SK-N-MC (cell line): ENCODE results near the gene TEX19.

Source experiments
- DNase-seq: peaks from one replicate; pipeline ENCODE4 v3.0.0-alpha.2; 2011; ENCODE audit warnings: low read depth, low spot score
- H3K27ac ChIP-seq: fragments of 200-600 bp; sonication (generic); 2 replicates; pipeline ENCODE4 v1.5.1; 2016; ENCODE audit warnings: mixed run types
- H3K36me3 ChIP-seq: fragments of 200-600 bp; sonication (generic); 2 replicates; pipeline ENCODE4 v1.6.1; 2017; ENCODE audit warnings: antibody characterized with exemption, low read length, mixed read lengths; ENCODE audit not compliant: insufficient read depth
- H3K4me3 ChIP-seq: fragments of 200-600 bp; sonication (generic); 2 replicates; pipeline ENCODE4 v1.5.1; 2016
- H3K9ac ChIP-seq: fragments of 200-600 bp; sonication (generic); 2 replicates; pipeline ENCODE4 v1.8.0; 2017; ENCODE audit warnings: mixed run types, mixed read lengths; ENCODE audit not compliant: insufficient read length
- H3K9me3 ChIP-seq: fragments of 200-600 bp; sonication (generic); 2 replicates; pipeline ENCODE4 v1.6.1; 2017; ENCODE audit warnings: low read depth, mild to moderate bottlenecking, antibody characterized with exemption, low read length, moderate library complexity, mixed read lengths
- EZH2 ChIP-seq: fragments of 200-600 bp; sonication (generic); IDR thresholded peaks from one replicate; pipeline ENCODE4 v1.6.1; 2017; ENCODE audit warnings: antibody characterized with exemption
- FOXP2 ChIP-seq: optimal IDR thresholded peaks from 2 replicates; pipeline ENCODE3; 2011; ENCODE audit warnings: mild to moderate bottlenecking, moderate library complexity; ENCODE audit not compliant: insufficient read depth; ENCODE audit errors: extremely low read length, control extremely low read depth
- POLR2AphosphoS5 ChIP-seq: IDR thresholded peaks from 2 replicates; pipeline ENCODE4 v1.6.1; 2012; ENCODE audit warnings: mild to moderate bottlenecking, low read depth, low read length, borderline replicate concordance

The TEX19 gene

DNA sequence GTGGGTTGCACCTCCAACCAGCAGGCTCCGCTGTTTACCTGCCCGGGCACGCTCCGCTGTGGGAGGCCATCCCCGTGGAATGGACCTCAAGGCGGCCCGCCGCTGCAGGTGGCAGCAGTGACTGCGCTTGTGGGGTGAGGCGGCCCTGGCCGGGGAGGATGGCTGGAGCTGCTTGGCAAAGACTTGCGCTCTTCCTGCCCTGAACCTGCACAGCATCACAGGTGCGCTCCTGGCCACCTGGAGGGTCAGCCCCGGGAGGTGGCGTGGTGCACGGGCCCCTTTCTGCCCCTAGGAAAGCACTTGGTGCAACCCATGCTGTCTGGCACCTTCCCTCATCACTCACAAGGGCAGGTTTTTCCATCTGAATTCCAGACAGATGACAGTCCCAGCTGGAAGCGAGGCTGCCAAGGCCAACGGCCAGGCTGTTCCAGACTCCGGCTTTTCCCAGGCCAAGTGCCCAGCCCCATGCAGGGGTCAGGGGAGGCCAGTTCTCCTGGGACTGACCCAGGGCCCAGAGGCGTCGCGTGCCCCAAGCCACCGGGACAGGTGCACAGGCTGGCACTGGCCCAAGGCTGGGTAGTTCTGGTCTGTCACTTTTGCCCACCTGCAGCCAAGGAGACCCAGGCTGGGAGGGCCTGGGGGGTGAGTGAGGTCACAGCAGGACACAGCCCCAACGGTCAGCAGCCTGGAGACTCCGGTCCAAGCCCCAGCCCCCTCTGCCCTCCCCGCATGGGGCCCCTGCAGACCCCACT lies 25.9 kb downstream of the TEX19 start:
- no peak for DNase-seq
- no peak overlapping the region for H3K9ac ChIP-seq
- H3K9me3 ChIP-seq: no peaks in the 10 kb centered on the region
- H3K27ac ChIP-seq: no peak overlapping the region
- TF ChIP-seq EZH2 (no peak), POLR2AphosphoS5 (no peak), FOXP2 (no peak)
- no peaks in the 10 kb centered on the region for H3K36me3 ChIP-seq
- H3K4me3 ChIP-seq: no peak overlapping the region

DNA sequence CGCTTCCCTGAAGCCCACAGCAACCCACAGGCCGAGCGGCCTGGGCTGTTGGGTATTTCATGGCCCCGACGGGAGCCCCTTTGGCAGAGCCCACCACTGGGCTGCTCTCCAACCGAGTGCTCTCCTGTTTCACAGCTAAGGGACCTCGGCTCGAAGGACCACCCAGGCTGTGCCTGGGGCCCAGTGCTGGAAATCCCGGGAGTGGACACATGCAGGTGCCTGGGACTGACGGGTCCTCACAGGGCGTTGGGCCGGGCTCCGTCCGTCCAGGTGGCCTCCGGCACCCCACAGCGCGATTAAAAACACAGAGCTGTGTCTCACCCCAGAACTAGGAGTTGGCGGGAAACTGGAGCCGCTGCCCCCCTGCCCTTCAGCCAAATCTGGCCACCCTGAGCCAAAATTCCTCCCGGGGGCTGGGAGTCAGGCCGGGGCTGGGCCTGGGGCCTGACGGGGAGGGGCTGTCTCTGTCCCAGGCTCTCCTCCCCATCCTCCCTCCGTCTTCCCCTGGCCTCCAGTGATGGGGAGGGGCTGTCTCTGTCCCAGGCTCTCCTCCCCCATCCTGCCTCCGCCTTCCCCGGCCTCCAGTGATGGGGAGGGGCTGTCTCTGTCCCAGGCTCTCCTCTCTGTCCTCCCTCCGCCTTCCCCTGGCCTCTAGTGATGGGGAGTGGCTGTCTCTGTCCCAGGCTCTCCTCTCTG lies 26.7 kb downstream of the TEX19 start:
- Histone ChIP-seq H3K9me3 (no peaks in the 10 kb centered on the region), H3K4me3 (no peak overlapping the region), H3K27ac (no peak overlapping the region), H3K36me3 (no peaks in the 10 kb centered on the region), H3K9ac (no peak overlapping the region)
- TF ChIP-seq FOXP2 (no peak), EZH2 (no peak), POLR2AphosphoS5 (no peak)
- DNase-seq: no peak

DNA sequence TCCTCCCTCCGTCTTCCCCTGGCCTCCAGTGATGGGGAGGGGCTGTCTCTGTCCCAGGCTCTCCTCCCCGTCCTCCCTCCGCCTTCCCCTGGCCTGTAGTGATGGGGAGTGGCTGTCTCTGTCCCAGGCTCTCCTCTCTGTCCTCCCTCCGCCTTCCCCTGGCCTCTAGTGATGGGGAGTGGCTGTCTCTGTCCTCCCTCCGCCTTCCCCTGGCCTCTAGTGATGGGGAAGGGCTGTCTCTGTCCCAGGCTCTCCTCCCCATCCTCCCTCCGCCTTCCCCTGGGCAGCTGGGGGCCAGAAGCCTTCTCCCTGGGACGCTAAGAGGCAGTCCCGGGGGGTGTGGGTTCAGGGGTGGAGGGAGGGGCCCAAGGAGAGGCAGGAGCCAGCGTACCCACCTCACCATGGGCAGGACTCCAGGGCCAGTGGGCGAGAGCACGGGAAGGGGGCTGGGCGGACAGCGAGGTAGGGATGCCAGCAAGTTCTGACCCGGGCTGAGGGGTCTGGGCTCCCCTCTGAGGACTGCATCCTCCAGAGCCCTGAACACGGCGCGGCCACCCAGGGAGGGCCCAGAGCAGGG lies 27.3 kb downstream of the TEX19 start:
- H3K9ac ChIP-seq: no peak overlapping the region
- DNase-seq: no peak
- H3K9me3 ChIP-seq: no peaks in the 10 kb centered on the region
- no peaks in the 10 kb centered on the region for H3K36me3 ChIP-seq
- H3K27ac ChIP-seq: no peak overlapping the region
- TF ChIP-seq POLR2AphosphoS5 (no peak), FOXP2 (no peak), EZH2 (no peak)
- no peak overlapping the region for H3K4me3 ChIP-seq

DNA sequence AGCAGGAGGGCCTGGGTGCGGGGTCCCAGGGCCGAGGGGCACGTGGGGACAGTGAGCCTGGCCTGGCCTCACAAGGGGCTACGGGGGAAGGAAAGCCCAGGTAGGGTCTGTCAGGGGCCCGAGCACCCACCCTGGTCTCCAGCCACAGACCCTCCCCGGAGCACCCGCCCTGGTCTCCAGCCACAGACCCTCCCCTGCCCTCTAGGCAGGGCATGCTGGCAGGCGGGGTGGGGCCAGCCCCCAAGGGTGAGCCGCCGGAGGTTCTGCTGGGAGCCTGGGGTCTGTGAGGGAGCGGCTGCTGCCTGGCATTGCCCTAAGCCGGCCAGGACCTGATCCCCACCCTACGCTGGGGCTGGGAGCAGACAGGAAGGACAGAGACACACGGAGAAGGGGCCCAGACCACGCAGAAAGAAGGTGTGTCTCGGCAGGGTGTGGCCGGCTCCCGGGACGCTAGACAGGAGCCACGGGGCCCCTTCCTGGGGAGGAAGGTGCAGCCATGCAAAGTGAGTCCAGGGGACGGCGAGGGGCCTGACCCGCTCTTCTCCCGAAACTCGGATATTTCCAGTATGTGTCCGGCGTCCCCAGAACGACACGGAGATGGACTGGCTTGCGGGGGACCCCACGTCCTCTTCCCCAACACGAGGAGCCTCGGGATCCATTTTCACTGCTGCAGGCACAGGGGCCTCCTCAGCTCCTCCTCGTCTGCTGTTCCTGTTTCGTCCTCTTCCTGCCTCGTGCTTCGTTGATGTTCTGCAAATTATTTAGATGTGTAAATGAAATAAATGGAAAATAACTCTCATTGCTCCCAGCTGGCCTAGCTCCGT lies 28.0 kb downstream of the TEX19 start:
- H3K9ac ChIP-seq: no peak overlapping the region
- no peaks in the 10 kb centered on the region for H3K9me3 ChIP-seq
- no peak overlapping the region for H3K27ac ChIP-seq
- no peak for DNase-seq
- H3K4me3 ChIP-seq: no peak overlapping the region
- no peak for TF ChIP-seq EZH2
- H3K36me3 ChIP-seq: no peaks in the 10 kb centered on the region; the same call in 1 of the 2 replicates

DNA sequence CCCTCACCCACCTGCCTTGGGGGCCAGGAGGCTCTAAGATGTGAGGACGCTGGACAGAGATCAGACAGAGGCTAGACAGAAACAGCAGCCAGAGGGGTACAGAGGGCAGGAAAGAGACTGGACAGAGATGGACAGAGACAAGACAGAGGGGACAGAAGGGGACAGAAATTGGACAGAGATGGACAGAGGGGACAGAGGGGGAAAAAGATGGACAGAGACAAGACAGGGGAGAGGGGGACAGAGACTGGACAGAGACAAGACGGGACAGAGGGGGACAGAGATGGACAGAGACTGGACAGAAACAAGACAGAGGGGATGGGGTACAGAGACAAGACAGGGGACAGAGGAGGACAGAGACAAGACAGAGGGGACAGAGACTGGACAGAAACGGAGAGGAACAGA lies 28.7 kb downstream of the TEX19 start:
- no peak overlapping the region for H3K9ac ChIP-seq
- no peak; the same call in 1 of the 2 replicates for TF ChIP-seq POLR2AphosphoS5
- TF ChIP-seq FOXP2: no peak
- TF ChIP-seq EZH2: no peak
- no peak overlapping the region for H3K27ac ChIP-seq
- no peaks in the 10 kb centered on the region; the same call in 1 of the 2 replicates for H3K36me3 ChIP-seq
- no peak overlapping the region for H3K4me3 ChIP-seq
- no peaks in the 10 kb centered on the region for H3K9me3 ChIP-seq
- DNase-seq: no peak

DNA sequence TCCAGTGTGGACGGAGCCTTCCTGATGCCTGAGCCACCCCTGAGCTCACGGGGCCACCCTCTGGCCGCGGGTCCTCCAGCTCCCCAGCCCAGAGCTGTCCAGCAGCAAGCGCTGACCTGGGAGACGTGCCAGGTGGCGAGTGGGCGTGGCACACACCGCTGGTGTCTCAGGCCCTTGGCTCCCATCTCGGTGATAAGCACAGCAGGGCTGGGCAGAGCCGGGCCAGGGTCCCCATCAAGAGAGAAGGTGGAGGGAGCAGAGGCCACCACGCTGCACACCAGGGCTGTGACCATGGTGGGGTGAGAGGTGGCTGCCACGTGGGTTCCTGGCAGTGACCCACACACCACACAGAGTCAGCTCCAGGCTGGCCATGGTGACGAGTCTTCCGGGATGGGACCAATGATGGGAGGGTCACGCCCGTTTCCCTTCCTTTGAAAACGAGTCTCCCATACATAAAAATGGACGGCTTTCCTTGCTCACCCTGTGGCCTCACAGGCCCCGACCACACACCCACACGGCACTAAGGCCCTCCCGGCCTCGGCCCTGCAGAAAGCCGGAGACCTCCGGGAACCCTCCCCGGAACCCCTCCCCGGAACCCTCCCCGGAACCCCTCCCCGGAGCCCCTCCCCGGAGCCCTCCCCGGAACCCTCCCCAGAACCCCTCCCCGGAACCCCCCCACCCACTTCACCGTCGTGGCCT lies 29.3 kb downstream of the TEX19 start:
- no peak overlapping the region for H3K9ac ChIP-seq
- no peak overlapping the region for H3K27ac ChIP-seq
- DNase-seq: no peak
- no peaks in the 10 kb centered on the region for H3K9me3 ChIP-seq
- no peaks in the 10 kb centered on the region; the same call in 1 of the 2 replicates for H3K36me3 ChIP-seq
- TF ChIP-seq EZH2 (no peak), FOXP2 (no peak)
- H3K4me3 ChIP-seq: no peak overlapping the region

DNA sequence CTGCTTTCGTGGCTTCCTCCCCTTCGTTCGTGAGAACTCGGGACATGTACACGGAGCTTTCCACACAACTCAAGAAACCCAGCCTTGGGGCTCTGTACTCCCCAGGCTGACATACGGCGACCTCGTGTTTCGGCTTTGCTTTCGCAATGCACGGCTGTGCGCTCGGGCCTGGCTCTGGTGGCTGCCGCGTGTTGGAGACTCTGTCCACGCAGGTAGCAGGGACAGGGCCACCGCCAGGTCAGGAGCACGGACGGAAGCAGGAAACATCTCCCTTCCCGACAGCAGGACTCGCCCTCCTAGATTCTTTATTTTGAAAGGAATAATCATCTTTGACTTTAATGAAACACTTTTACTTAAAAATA lies 29.9 kb downstream of the TEX19 start:
- H3K9me3 ChIP-seq: no peaks in the 10 kb centered on the region
- H3K4me3 ChIP-seq: no peak overlapping the region
- H3K27ac ChIP-seq: no peak overlapping the region
- DNase-seq: no peak
- TF ChIP-seq FOXP2 (no peak), POLR2AphosphoS5 (no peak), EZH2 (no peak)
- no peaks in the 10 kb centered on the region; the same call in 1 of the 2 replicates for H3K36me3 ChIP-seq
- H3K9ac ChIP-seq: no peak overlapping the region

DNA sequence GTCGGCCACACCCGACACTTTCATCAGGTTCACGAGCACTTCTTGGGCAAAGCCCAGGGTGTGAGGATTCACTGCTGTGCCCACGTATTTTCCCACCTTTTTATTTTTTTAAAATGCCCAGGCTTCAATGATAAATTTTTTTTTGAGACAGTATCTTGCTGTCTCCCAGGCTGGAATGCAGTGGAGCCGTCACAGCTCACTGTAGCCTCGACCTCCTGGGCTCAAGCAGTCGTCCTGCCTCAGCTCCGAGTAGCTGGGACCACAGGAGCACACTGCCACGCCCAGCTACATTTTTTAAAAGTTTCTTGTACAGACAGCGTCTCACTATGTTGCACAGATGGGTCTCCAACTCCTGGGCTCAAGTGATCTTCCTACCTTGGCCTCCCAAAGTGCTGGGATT lies 30.3 kb downstream of the TEX19 start:
- Histone ChIP-seq H3K9me3 (no peaks in the 10 kb centered on the region), H3K36me3 (no peaks in the 10 kb centered on the region; the same call in 1 of the 2 replicates), H3K27ac (no peak overlapping the region), H3K9ac (no peak overlapping the region), H3K4me3 (no peak overlapping the region)
- DNase-seq: no peak
- no peak for TF ChIP-seq POLR2AphosphoS5
- no peak for TF ChIP-seq FOXP2
- no peak for TF ChIP-seq EZH2
